Stimulated activated CD8-positive, alpha-beta memory T cell treated with anti-CD3 and anti-CD28 coated beads, Interleukin-12 subunit alpha, Interleukin-12 subunit beta, amount 100 ng/mL, for 24 hours (primary cell): ENCODE data around the gene CAMK2G.

ENCODE experiments used
- DNase-seq: peaks from one replicate; pipeline ENCODE4 v3.0.0-alpha.2; 2020; ENCODE audit errors: extremely low read depth

Gene CAMK2G

DNA sequence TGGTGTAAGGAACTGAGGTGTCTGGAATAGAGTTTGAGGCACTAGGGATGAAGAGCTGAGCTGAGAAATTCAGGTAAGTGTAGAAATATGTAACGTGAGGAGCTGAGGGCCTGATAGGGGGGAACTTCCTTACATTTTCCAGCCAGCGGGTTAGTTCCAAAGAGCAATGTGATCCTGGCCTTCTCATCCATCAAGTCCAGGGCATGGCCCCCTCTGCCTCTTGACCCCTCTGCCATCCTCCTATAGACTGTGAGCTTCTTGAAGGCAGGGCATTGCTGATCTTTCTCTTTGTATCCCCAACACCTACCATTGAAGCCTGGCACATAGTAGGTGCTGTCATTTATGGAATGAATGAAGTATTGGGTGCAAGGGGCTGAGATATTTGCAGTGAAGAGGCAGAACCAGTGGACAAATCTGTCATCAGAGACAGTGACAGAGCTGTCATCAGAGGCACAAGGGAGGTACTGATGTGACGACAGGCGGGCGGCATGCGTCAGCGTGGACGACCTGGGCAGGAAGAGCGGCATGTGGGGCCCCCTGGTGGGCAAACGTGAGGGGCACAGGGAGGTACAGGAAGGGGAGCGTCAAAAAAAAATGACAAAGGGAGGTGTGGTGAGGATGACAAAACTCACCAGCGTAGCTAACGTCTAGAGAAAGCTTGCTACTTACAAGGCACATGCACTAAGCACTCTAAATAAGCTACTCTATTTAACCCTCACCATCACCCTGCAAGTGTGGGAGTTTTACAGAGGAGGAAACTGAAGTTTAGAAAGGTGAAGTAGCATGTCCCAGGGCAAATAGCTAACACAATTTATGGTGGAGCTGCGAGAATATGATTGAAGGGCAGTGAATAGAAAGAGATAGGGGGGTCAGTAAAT, 5.2 kb upstream of the CAMK2G start:
- DNase-seq, result peak; percentile 85

GRCh38 chr10:73878365-73878764, 4.0 kb upstream of the CAMK2G start:
- DNase-seq, result no peak

DNA sequence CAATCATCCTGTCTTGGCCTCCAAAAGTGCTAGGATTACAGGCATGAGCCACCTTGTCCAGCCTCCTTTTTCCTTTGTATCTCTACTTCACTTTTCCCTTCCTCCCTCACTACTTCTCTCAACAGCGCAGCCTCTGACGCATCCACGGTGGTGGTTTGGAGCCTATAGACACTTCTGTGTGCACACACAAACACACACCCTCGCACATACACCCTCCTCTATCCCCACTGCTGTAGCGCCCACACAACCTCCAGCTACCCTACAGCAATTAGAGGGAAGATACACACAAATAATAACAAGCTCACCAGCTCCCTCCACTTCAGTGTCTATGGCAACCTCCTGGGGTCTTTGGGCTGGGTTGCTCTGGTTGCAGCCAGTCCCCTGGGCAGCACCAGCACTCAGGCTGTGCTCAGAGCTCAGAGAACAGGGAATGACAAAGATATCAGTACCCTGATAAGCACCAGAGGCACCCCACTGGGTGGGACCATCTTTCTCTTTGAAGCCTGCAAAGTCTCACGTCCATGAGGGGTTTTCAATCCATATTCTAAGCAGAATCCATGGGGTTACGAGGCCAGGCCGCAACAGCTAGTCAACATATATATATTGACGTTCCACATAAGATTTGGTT, 3.3 kb upstream of the CAMK2G start:
- no peak for DNase-seq

DNA sequence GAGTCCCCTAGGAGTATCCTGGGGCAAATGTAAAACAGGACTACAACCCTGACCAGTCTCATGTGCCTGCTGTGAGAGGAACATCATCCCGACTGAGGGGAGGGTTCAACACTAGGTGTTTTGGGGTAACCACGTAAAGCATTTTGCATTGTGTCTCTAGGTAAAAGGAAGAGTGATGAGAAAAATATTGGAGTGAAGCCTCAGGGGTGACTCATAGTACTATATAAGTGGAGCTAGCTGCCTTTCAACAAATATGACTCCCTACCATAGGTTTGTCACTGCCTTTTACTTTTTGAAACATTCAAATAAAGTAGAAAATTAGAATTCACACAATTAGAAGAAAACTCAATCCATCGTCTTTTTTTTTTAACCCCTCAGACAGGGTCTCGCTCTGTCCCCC, 2.6 kb upstream of the CAMK2G start:
- no peak for DNase-seq

- no peak for DNase-seq
These were observed 2.2 kb upstream of the CAMK2G start for GRCh38 chr10:73876566-73876965.

GRCh38 chr10:73876157-73876556, 1.8 kb upstream of the CAMK2G start:
- no peak for DNase-seq

GRCh38 chr10:73875139-73875475, 752 bp upstream of the CAMK2G start:
- DNase-seq, result no peak

DNA sequence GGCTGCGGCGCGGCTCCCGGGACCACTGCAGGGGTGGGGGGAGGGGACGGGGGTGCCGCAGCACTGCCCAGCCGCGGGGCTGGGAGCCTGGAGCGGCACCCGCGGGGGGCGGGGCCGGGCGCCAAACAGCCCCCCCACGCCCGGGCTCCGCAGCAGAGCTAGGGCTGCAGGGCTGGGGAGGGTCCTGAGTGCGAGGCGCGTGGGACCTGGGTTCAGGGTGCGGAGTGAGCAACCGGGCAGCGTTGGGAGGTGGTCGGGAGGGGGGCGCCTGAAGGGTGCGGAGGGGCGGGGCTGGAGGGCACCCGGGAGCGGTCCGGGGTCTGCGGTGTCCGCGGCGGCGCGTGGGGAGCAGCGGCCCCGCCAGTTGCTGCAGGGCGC, 528 bp downstream of the CAMK2G start:
- no peak for DNase-seq

DNA sequence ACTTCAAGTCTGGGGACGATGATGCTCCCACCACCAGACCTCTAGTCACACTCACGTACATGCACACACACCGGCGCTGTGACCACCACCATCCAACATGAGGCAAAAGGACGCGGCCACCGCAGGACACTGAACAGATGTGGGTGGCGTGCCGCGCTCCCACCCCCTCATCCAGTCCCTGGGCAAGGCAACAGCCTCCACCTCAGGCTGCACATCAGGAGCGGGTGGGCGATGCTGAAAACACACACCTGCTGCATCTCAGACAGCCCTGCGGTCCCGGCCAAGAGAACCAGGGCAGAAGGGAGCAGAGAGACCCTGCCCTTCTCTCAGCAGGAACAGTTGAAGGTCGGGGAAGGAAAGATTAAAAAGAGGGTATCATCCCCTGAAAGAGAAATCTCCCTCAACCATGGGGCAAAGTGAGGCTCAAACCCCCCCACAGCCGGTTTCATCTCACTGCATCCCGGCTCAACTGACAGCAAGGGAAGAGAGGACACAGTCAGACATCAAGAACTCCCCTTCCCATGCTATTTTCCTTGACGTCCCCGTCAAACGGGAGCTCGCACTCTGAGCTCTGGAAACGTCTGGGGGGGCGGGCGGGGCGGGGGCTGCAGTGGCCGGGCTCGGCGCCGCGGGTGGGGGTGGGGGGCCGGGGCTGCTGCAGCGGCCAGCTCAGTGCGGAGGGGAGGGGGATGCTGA, 1.1 kb downstream of the CAMK2G start:
- no peak for DNase-seq

- no peak for DNase-seq
These were observed 2.1 kb downstream of the CAMK2G start for GRCh38 chr10:73872190-73872710.

DNA sequence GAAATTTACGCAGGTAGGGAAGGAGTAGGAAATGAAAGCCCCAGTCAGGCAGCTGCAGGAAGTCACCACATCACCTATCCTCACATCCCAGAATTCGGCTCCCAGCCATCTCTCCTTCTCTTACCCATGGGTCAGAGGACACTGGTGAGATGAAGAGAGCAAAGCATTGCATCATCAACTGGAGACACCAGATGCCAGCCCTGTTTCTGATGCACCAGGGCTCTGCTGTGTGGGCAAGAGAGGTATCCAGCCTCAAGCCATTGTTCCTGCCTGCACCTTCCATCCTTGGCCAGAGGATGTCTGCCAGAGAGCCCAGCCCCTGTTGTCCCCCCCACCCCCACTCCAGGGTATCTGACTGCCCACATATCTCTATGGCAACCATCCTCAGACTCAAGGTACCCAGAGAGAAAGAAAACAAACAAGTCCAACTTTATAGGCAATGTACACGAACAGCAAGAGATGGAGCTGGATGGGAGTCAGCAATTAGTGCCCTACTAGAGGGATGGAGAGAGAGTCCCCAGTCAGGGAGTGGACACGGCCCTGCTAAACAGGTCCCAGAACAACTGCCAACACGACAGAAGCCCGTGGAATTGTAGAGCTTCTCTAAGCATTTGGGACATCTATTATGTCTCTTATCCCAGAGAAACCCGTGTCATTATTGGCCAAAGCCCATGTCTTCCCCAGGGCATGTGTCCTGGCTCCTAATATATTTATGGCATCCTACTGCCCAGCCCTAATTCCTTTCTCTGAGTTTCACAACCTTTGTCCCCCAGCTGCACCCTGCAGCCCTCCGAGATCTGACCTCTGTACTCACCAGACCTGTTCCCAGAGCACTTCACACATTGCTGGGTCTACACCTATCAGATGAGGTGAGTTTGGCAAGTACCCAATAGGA, 2.8 kb downstream of the CAMK2G start:
- DNase-seq, result no peak

- DNase-seq, result no peak
These were observed 5.6 kb downstream of the CAMK2G start for GRCh38 chr10:73868655-73869195.

DNA sequence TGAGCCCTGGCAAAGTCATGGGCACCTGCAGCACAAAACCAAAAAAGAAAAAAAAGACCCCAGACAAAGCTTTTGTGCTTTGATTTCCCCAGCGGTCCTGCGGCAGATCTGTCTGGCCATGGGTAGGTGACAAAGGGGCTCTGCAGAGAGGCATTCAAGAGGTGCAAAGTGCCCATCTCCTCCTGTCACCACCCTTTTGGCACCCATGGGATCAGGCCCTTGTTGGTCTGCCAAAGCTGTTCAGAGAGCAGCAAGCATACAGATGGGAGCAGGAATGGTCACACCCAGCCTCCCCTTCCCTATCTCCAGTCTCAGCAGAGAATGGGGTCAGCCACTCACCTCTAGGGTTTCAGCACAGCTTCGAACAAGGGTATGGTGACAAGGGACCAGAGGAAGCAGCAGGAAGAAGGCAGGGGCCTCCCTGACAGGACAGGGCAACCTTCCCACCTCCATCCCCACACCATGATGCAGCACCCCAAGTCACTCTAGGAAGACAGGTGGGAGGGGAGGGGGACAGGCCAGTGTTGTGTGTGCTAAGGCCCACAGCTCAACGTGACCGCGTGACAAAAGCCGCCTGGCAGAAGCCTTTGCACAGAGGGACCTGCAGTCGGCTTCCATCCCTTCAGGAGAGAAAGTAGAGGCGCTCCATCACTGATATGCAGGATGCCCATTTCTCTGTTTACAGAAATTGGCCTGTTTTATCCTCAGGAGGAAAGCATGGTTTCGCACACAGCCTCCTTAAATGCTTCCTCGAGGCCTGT, 6.3 kb downstream of the CAMK2G start:
- DNase-seq, result no peak

GRCh38 chr10:73867126-73867807, 7.1 kb downstream of the CAMK2G start:
- DNase-seq, result no peak

DNA sequence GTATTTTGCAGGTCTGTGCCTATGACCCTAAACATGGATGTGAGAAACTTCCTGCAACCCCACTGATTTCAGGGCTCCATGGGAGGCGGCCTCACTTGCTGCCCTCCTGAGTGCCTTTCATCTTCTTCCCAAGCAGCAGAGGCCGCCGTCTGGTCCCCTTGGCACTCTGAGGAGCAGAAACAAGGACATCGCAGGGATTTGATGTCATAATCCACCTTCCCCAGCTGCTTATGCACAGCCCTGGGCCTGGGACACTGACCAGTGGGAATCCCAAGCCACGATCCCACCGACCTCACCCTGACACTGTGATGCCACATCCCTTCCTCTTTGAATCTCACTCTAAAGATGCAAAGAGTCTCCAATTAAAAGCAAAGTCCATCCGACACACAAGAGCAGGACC, 7.7 kb downstream of the CAMK2G start:
- no peak for DNase-seq

- no peak for DNase-seq
These were observed 8.6 kb downstream of the CAMK2G start for GRCh38 chr10:73865459-73866442.

DNA sequence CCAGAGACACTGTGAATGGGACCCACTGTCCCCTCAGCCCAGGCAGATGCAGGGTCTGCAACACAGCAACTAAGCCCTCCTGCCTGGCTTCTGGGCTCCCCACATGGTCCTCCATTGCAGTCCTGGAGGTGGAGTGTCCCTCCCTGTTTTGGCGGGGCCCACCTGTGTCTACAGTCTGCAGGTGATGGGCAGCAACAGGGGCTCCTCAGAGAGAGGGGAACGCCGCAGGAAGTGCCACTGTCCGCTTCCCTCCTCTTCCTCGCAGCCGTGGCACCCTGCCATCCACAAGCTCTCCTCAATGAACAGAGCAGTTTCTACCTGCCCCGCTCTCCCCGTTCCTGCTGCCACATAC, 9.3 kb downstream of the CAMK2G start:
- no peak for DNase-seq

- no peak for DNase-seq
These were observed 10.1 kb downstream of the CAMK2G start for GRCh38 chr10:73864229-73864628.
